SK-N-SH treated with all-trans-retinoic acid at 6 μM for 48 hours (cell line): ENCODE measurements around the gene STK17B.

Experiments used
- ATAC-seq: fragments of 200-7000 bp; cut with Tn5 transposase; 3 replicates; pipeline ENCODE4 v1.9.1; 2020; ENCODE audit warnings: mild to moderate bottlenecking, moderate library complexity
- ARNTL ChIP-seq: fragments of 450-650 bp; formaldehyde crosslinking; IDR thresholded peaks from 2 replicates; pipeline ENCODE4 v1.5.0; 2020; ENCODE audit warnings: low read depth, mild to moderate bottlenecking, moderate library complexity, borderline replicate concordance
- BACH2 ChIP-seq: fragments of 250-450 bp; sonication (Bioruptor Pico); IDR thresholded peaks from 2 replicates; pipeline ENCODE4 v1.9.0; 2021; ENCODE audit warnings: mild to moderate bottlenecking, borderline replicate concordance
- CSDC2 ChIP-seq: fragments of 250-450 bp; sonication (Bioruptor Pico); IDR thresholded peaks from 2 replicates; pipeline ENCODE4 v1.5.0; 2020; ENCODE audit warnings: mild to moderate bottlenecking, moderate library complexity
- CSRNP3 ChIP-seq: fragments of 250-450 bp; sonication (Bioruptor Pico); IDR thresholded peaks from 2 replicates; pipeline ENCODE4 v1.5.1; 2021; ENCODE audit warnings: mild to moderate bottlenecking, moderate library complexity
- ESRRG ChIP-seq: fragments of 250-450 bp; sonication (Bioruptor Pico); IDR thresholded peaks from 2 replicates; pipeline ENCODE4 v1.6.1; 2021; ENCODE audit warnings: mild to moderate bottlenecking
- GLIS3 ChIP-seq: fragments of 250-450 bp; sonication (Bioruptor Pico); IDR thresholded peaks from 2 replicates; pipeline ENCODE4 v1.5.0; 2020; ENCODE audit warnings: mild to moderate bottlenecking, moderate library complexity
- ISL1 ChIP-seq: fragments of 250-450 bp; sonication (Bioruptor Pico); IDR thresholded peaks from 2 replicates; pipeline ENCODE4 v2.1.2; 2022; ENCODE audit warnings: mild to moderate bottlenecking, moderate library complexity
- OSR1 ChIP-seq: fragments of 250-450 bp; sonication (Bioruptor Pico); IDR thresholded peaks from 2 replicates; pipeline ENCODE4 v1.8.0; 2022; ENCODE audit warnings: moderate library complexity, mild to moderate bottlenecking, inconsistent platforms
- PATZ1 ChIP-seq: fragments of 250-450 bp; sonication (Bioruptor Pico); IDR thresholded peaks from 2 replicates; pipeline ENCODE4 v1.8.0; 2020; ENCODE audit warnings: mild to moderate bottlenecking, moderate library complexity, borderline replicate concordance
- POU6F1 ChIP-seq: fragments of 250-450 bp; sonication (Bioruptor Pico); IDR thresholded peaks from 2 replicates; pipeline ENCODE4 v1.8.0; 2021; ENCODE audit warnings: low read depth, mild to moderate bottlenecking, moderate library complexity, borderline replicate concordance
- PPARA ChIP-seq: fragments of 250-450 bp; sonication (Bioruptor Pico); IDR thresholded peaks from 2 replicates; pipeline ENCODE4 v1.5.0; 2020; ENCODE audit warnings: mild to moderate bottlenecking, borderline replicate concordance
- SNAI2 ChIP-seq: fragments of 250-450 bp; sonication (Bioruptor Pico); IDR thresholded peaks from 2 replicates; pipeline ENCODE4 v1.5.0; 2020; ENCODE audit warnings: mild to moderate bottlenecking, moderate library complexity
- TOX ChIP-seq: fragments of 250-450 bp; sonication (Bioruptor Pico); IDR thresholded peaks from 2 replicates; pipeline ENCODE4 v1.8.0; 2021; ENCODE audit warnings: mild to moderate bottlenecking, moderate library complexity, borderline replicate concordance
- ZC3H10 ChIP-seq: fragments of 250-450 bp; sonication (Bioruptor Pico); IDR thresholded peaks from 2 replicates; pipeline ENCODE4 v1.5.1; 2021; ENCODE audit warnings: mild to moderate bottlenecking, moderate library complexity
- ZFP3 ChIP-seq: fragments of 250-450 bp; sonication (Bioruptor Pico); IDR thresholded peaks from 2 replicates; pipeline ENCODE4 v1.5.0; 2020; ENCODE audit warnings: mild to moderate bottlenecking, moderate library complexity
- ZFP30 ChIP-seq: fragments of 450-650 bp; formaldehyde crosslinking; IDR thresholded peaks from 2 replicates; pipeline ENCODE4 v1.5.0; 2022; ENCODE audit warnings: mild to moderate bottlenecking, moderate library complexity
- ZNF565 ChIP-seq: fragments of 450-650 bp; formaldehyde crosslinking; conservative IDR thresholded peaks from 2 replicates; pipeline ENCODE4 v1.5.0; 2020; ENCODE audit warnings: low read depth, mild to moderate bottlenecking, moderate library complexity
- ZNF70 ChIP-seq: fragments of 450-650 bp; formaldehyde crosslinking; IDR thresholded peaks from 2 replicates; pipeline ENCODE4 v1.5.0; 2020; ENCODE audit warnings: mild to moderate bottlenecking, moderate library complexity

STK17B gene

GRCh38 chr2:196136151-196136550 lies 35.2 kb downstream of the STK17B start:
- TF ChIP-seq ZNF565 (CRISPR knock-in tag) (no peak), ESRRG (CRISPR knock-in tag) (no peak), OSR1 (CRISPR knock-in tag) (no peak), ZFP30 (CRISPR knock-in tag) (no peak), ZC3H10 (CRISPR knock-in tag) (no peak), BACH2 (no peak), PPARA (no peak), PATZ1 (no peak), CSRNP3 (CRISPR knock-in tag) (no peak), ARNTL (CRISPR knock-in tag) (no peak), CSDC2 (CRISPR knock-in tag) (no peak)
- no peak for ATAC-seq

GRCh38 chr2:196131949-196132925 lies 39.1 kb downstream of the STK17B start:
- peak; percentile 38 for ATAC-seq

More at GRCh38 chr2:196131949-196132925, 39.1 kb downstream of the STK17B start:
- no peak for TF ChIP-seq ARNTL (CRISPR knock-in tag)
- no peak for TF ChIP-seq ZNF70
- TF ChIP-seq BACH2 = no peak
- TF ChIP-seq ZNF565 (CRISPR knock-in tag) = no peak
- TF ChIP-seq ISL1 = no peak
- TF ChIP-seq CSRNP3 (CRISPR knock-in tag) = no peak
- TF ChIP-seq PATZ1 = no peak
- TF ChIP-seq ZFP3 (CRISPR knock-in tag) = no peak
- TF ChIP-seq TOX (CRISPR knock-in tag) = no peak
- no peak for TF ChIP-seq POU6F1 (CRISPR knock-in tag)
- TF ChIP-seq SNAI2 (CRISPR knock-in tag) = no peak
- no peak for TF ChIP-seq ZFP30 (CRISPR knock-in tag)
- TF ChIP-seq GLIS3 (CRISPR knock-in tag) = no peak
- TF ChIP-seq ESRRG (CRISPR knock-in tag) = no peak
- no peak for TF ChIP-seq OSR1 (CRISPR knock-in tag)
